ENCODE data around the gene ICAM1.

DNA sequence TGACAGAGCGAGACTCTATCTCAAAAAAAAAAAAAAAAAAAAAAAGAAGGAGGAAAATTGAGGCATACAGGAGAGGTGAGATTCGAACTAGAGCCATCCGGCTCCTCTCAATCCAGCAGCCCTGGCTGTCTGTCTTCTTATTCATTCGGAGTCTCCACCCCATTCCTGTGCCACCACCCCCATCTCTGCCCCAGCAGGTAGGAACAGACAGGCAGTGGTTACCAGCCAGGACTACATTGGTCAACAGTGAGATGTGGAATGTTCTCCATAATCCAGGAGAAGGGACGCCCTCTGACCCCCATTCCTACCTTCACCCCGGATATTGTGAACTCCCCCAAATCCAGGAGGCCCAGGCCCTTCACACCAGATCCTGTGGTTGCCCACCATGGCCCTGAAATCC lies 33.2 kb upstream of the ICAM1 start:
- TF ChIP-seq, protein P1, sequence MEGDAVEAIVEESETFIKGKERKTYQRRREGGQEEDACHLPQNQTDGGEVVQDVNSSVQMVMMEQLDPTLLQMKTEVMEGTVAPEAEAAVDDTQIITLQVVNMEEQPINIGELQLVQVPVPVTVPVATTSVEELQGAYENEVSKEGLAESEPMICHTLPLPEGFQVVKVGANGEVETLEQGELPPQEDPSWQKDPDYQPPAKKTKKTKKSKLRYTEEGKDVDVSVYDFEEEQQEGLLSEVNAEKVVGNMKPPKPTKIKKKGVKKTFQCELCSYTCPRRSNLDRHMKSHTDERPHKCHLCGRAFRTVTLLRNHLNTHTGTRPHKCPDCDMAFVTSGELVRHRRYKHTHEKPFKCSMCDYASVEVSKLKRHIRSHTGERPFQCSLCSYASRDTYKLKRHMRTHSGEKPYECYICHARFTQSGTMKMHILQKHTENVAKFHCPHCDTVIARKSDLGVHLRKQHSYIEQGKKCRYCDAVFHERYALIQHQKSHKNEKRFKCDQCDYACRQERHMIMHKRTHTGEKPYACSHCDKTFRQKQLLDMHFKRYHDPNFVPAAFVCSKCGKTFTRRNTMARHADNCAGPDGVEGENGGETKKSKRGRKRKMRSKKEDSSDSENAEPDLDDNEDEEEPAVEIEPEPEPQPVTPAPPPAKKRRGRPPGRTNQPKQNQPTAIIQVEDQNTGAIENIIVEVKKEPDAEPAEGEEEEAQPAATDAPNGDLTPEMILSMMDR (IDR thresholded peaks at IDR 0.05): no peak
- TF ChIP-seq POLR2AphosphoS5 (IDR thresholded peaks at IDR 0.05; ENCODE audit: low read depth, low read length): no peak

Measured in Panc1 (cell line).